HepG2 (cell line): ENCODE data around the gene CKS1B. TPM values are rescaled to one million over a fixed set of nuclear protein-coding genes. Genes with fewer than 3 reads are reported as not detected.
A peak's percentile ranks its signal among the peaks of the same experiment; 100 is the strongest.

Experiments
- ELF1 ChIP-seq: sonication (generic); formaldehyde crosslinking; IDR thresholded peaks from 2 replicates; pipeline ENCODE4 v1.4.0; 2020; ENCODE audit warnings: missing genetic modification reagents
- LCORL ChIP-seq, 2 experiments: fragments of 450-650 bp in 1 of 2; sonication (generic) in 1 of 2; formaldehyde crosslinking in 1 of 2; IDR thresholded peaks; 2 replicates each; pipeline versions ENCODE4 v1.5.0 to v1.6.1; 2017 to 2020; ENCODE audit warnings: antibody characterized with exemption in 1 of 2, missing genetic modification reagents in 1 of 2
- SP4 ChIP-seq: sonication (generic); formaldehyde crosslinking; IDR thresholded peaks from 2 replicates; pipeline ENCODE4 v1.8.1; 2023; ENCODE audit warnings: mild to moderate bottlenecking, missing genetic modification reagents
- ZBTB44 ChIP-seq: sonication (generic); formaldehyde crosslinking; IDR thresholded peaks from 2 replicates; pipeline ENCODE4 v1.4.0; 2020; ENCODE audit warnings: missing genetic modification reagents
- ZC3H4 ChIP-seq: sonication (generic); formaldehyde crosslinking; IDR thresholded peaks from 2 replicates; pipeline ENCODE4 v1.4.0; 2020; ENCODE audit warnings: missing genetic modification reagents, borderline replicate concordance
- ZFAT ChIP-seq: sonication (generic); formaldehyde crosslinking; conservative IDR thresholded peaks from 2 replicates; pipeline ENCODE4 v1.8.1; 2023; ENCODE audit warnings: missing genetic modification reagents, inconsistent platforms
- ZFP1 ChIP-seq: IDR thresholded peaks from 2 replicates; pipeline ENCODE4 v1.6.1; 2016
- ZNF3 ChIP-seq: IDR thresholded peaks from 2 replicates; pipeline ENCODE4 v1.7.0; 2017; ENCODE audit warnings: inconsistent platforms
- ZNF616 ChIP-seq: sonication (generic); formaldehyde crosslinking; IDR thresholded peaks from 2 replicates; pipeline ENCODE4 v1.5.0; 2020; ENCODE audit warnings: low read depth, mild to moderate bottlenecking, missing genetic modification reagents
- ZSCAN29 ChIP-seq: sonication (generic); formaldehyde crosslinking; conservative IDR thresholded peaks from 2 replicates; pipeline ENCODE4 v1.4.0; 2020; ENCODE audit warnings: mild to moderate bottlenecking, missing genetic modification reagents
- polyA plus RNA-seq, 8 experiments: library from polyadenylated mRNA; depleted of rRNA in 3 of 8; stranded (reverse) in 7 of 8; unstranded in 1 of 8; fragments of >200 nt; fragmentation: Illumina TruSeq in 4 of 8; extraction: Trizol in 4 of 8; gene quantifications; 2 replicates each; pipeline versions ENCODE4 v1.2.1 to v1.2.3, GENCODE V29; 2011 to 2016; ENCODE audit warnings: low read depth in 4 of 8, missing spikeins in 1 of 8, mixed read lengths in 1 of 8; ENCODE audit not compliant: insufficient read depth in 1 of 8
- total RNA-seq, 5 experiments: library from RNA; depleted of rRNA; stranded (reverse); fragments of >200 nt; fragmentation: Illumina TruSeq; extraction: Trizol; gene quantifications; 2 replicates each; pipeline ENCODE4 v1.2.3, GENCODE V29; 2016; ENCODE audit warnings: low read depth in 1 of 5
- TF ChIP-seq, protein P1 (sequence below): sonication (generic); formaldehyde crosslinking; IDR thresholded peaks from 2 replicates; pipeline ENCODE4 v1.8.0; 2023; ENCODE audit warnings: mild to moderate bottlenecking, missing genetic modification reagents
- TF ChIP-seq, protein P2 (sequence below): sonication (generic); formaldehyde crosslinking; IDR thresholded peaks from 2 replicates; pipeline ENCODE4 v1.5.0; 2020; ENCODE audit warnings: mild to moderate bottlenecking, missing genetic modification reagents
- TF ChIP-seq, protein P3 (sequence below): sonication (generic); formaldehyde crosslinking; IDR thresholded peaks from 2 replicates; pipeline ENCODE4 v1.4.0; 2020; ENCODE audit warnings: mild to moderate bottlenecking, missing genetic modification reagents
- TF ChIP-seq, protein P4 (sequence below), 2 experiments: sonication (generic) in 1 of 2; formaldehyde crosslinking in 1 of 2; IDR thresholded peaks; 2 replicates each; pipeline versions ENCODE4 v1.5.1 to v1.6.1; 2011 to 2020; ENCODE audit warnings: borderline replicate concordance in 1 of 2, low read depth in 1 of 2, low read length in 1 of 2, mild to moderate bottlenecking in 1 of 2, missing genetic modification reagents in 1 of 2, moderate library complexity in 1 of 2
- TF ChIP-seq, protein P5 (sequence below): sonication (generic); formaldehyde crosslinking; IDR thresholded peaks from 2 replicates; pipeline ENCODE4 v1.4.0; 2020; ENCODE audit warnings: missing genetic modification reagents

CKS1B gene
- total and polyA plus RNA-seq, 2 of the 13 experiments (the other 11 are each of a cell fraction or from before 2014, with no cell fraction given), result 217 to 222 TPM

GRCh38 chr1:154982897-154983648 is 8.6 kb downstream of the CKS1B start, which contains the start of gene FLAD1 (continued):
- no peak for TF ChIP-seq ZNF616 (CRISPR knock-in tag)
- peak; percentile 93 for TF ChIP-seq ELF1 (CRISPR knock-in tag)
- TF ChIP-seq ZNF3 (CRISPR knock-in tag), result no peak
- no peak for TF ChIP-seq ZSCAN29 (CRISPR knock-in tag)
- TF ChIP-seq, protein P1, sequence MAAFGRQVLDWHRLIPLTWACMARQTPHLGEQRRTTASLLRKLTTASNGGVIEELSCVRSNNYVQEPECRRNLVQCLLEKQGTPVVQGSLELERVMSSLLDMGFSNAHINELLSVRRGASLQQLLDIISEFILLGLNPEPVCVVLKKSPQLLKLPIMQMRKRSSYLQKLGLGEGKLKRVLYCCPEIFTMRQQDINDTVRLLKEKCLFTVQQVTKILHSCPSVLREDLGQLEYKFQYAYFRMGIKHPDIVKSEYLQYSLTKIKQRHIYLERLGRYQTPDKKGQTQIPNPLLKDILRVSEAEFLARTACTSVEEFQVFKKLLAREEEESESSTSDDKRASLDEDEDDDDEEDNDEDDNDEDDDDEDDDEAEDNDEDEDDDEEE, result no peak
- TF ChIP-seq, protein P2, sequence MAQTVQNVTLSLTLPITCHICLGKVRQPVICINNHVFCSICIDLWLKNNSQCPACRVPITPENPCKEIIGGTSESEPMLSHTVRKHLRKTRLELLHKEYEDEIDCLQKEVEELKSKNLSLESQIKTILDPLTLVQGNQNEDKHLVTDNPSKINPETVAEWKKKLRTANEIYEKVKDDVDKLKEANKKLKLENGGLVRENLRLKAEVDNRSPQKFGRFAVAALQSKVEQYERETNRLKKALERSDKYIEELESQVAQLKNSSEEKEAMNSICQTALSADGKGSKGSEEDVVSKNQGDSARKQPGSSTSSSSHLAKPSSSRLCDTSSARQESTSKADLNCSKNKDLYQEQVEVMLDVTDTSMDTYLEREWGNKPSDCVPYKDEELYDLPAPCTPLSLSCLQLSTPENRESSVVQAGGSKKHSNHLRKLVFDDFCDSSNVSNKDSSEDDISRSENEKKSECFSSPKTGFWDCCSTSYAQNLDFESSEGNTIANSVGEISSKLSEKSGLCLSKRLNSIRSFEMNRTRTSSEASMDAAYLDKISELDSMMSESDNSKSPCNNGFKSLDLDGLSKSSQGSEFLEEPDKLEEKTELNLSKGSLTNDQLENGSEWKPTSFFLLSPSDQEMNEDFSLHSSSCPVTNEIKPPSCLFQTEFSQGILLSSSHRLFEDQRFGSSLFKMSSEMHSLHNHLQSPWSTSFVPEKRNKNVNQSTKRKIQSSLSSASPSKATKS, result no peak
- TF ChIP-seq, protein P3, sequence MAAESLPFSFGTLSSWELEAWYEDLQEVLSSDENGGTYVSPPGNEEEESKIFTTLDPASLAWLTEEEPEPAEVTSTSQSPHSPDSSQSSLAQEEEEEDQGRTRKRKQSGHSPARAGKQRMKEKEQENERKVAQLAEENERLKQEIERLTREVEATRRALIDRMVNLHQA (CRISPR knock-in tag), result no peak
- no peak for TF ChIP-seq ZBTB44 (CRISPR knock-in tag)
- TF ChIP-seq, protein P4, sequence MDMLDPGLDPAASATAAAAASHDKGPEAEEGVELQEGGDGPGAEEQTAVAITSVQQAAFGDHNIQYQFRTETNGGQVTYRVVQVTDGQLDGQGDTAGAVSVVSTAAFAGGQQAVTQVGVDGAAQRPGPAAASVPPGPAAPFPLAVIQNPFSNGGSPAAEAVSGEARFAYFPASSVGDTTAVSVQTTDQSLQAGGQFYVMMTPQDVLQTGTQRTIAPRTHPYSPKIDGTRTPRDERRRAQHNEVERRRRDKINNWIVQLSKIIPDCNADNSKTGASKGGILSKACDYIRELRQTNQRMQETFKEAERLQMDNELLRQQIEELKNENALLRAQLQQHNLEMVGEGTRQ (IDR thresholded peaks at IDR 0.05; ENCODE audit: low read depth, low read length), result peak; percentile 78
- TF ChIP-seq, protein P4 (CRISPR knock-in tag; IDR thresholded peaks at IDR 0.05; ENCODE audit: borderline replicate concordance), result peak; percentile 93; the same call in 1 of the 2 replicates
- TF ChIP-seq ZFP1 (CRISPR knock-in tag), result no peak
- TF ChIP-seq SP4 (CRISPR knock-in tag), result peak; percentile 37; the same call in 1 of the 2 replicates
- no peak for TF ChIP-seq ZFAT
- TF ChIP-seq, protein P5, sequence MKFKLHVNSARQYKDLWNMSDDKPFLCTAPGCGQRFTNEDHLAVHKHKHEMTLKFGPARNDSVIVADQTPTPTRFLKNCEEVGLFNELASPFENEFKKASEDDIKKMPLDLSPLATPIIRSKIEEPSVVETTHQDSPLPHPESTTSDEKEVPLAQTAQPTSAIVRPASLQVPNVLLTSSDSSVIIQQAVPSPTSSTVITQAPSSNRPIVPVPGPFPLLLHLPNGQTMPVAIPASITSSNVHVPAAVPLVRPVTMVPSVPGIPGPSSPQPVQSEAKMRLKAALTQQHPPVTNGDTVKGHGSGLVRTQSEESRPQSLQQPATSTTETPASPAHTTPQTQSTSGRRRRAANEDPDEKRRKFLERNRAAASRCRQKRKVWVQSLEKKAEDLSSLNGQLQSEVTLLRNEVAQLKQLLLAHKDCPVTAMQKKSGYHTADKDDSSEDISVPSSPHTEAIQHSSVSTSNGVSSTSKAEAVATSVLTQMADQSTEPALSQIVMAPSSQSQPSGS (CRISPR knock-in tag), result peak; percentile 14; the same call in 1 of the 2 replicates
- no peak for TF ChIP-seq ZC3H4
- no peak for TF ChIP-seq LCORL (IDR thresholded peaks at IDR 0.05)
- no peak for TF ChIP-seq LCORL (CRISPR knock-in tag; IDR thresholded peaks at IDR 0.05)
